HG03108 (cell line): Measurements from ENCODE around the gene C22orf39.

Experiments used
- ATAC-seq: cut with Tn5 transposase; IDR thresholded peaks from one replicate; pipeline ENCODE4 v1.9.1; 2021; ENCODE audit warnings: moderate library complexity; ENCODE audit not compliant: unreplicated experiment

C22orf39 gene, protein sequence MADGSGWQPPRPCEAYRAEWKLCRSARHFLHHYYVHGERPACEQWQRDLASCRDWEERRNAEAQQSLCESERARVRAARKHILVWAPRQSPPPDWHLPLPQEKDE

DNA sequence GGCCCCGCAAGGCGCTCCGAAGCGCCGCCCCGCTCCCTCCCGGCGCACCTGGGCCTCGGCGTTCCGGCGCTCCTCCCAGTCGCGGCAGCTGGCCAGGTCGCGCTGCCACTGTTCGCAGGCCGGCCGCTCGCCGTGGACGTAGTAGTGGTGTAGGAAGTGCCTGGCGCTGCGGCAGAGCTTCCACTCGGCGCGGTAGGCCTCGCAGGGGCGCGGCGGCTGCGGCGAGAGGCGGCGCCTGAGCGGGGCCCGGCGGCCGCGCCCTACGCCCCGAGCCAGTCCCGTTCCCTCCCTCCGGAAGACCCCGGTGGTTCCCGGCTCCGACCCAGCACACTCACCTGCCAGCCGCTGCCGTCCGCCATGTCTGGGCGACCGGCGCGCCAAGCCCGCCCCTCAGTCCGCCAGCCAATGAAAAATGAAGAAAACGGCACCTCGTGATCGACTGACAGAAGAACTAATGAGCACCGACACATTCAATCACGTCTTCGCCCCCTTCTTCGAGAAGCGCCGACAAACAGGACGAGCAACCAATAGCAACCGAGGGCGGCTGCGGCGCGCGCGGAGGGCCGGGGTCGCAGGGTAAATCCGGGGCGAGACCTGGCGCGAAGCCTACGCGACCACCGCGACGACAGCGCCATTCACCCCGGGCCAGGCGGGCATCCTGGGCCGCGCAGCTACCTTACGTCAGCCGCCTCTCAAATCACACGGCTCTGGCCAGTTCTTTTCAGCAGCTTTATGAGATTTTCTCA is at the start of gene C22orf39:
C22orf39 (minus strand) TSS at position 382 of the 746 bp plus-strand sequence; CDS start at position 359, 23 bp downstream.
- ATAC-seq = peak; percentile 78

DNA sequence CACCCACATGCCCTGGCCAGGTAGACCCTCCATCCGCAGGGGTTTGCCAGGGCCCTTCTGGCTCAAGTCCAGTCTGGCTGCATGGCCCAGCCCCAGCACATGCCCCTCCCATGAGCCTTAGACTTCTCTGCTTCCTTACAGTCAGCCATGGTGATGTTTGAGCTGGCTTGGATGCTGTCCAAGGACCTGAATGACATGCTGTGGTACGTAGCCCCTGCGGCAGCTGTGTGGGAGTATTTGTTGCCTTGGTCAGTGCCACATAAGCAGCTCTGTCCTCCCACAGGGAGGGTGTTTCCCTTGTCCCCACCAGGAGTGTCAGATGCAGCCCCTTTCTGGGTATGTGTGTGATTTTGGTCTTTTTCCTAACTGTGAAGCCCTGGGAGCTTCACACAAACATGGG is 49.7 kb upstream of the C22orf39 start:
- ATAC-seq = no peak

GRCh38 chr22:19496324-19496630 is 48.8 kb upstream of the C22orf39 start:
- ATAC-seq = no peak

DNA sequence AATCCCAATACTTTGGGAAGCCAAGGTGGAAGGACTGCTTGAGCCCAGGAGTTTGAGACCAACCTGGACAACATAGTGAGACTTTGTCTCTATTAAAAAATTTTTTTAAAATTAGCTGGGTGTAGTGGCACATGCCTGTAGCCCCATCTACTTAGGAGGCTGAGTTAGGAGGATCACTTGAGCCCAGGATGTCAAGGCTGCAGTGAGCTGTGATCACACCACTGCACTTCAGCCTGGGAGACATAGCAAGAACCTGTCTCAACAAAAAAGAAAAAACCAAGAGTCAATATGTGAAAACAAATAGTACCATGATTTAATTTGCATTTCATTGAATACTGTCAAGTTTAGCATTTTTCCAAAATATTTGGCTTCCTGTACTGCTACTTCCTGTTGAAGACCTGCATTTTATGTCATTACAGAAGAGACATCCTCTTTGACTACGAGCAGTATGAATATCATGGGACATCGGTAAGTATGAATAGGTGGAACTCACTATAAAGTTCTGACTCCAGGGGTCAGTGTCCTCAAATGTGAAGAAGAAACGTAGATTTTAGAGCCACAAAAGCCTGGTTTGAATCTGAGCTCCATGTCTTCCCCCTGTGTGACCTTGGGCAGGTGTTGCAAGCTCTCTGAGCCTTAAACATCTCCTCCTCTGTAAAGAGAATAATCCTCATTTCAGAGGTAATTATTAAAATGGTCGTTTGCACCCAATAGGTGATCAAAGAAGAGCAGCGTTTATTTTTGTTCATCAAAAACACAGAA is 48.2 kb upstream of the C22orf39 start:
- no peak for ATAC-seq

DNA sequence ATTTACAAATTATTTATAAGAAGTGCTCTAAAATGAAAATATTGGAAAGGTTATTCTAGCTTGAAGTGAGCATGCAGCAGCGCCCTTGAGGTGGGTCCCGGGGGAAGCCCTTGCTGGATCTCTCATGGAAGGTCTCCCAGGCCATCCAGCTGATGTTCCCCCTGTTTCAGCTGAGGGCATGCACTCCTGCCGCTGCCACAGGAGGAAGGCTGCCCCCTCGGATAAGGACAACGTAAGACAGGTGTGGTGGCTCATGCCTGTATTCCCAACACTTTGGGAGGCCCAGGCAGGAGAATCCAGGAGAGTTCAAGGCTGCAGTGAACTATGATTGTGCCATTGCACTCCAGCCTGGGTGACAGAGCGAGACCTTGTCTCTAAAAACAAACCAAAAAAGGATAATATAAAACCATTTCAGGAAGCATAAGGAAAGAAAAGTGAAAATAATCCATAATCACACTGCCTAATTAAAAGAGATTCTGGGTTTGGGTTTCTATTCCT is 47.2 kb upstream of the C22orf39 start:
- ATAC-seq = no peak

DNA sequence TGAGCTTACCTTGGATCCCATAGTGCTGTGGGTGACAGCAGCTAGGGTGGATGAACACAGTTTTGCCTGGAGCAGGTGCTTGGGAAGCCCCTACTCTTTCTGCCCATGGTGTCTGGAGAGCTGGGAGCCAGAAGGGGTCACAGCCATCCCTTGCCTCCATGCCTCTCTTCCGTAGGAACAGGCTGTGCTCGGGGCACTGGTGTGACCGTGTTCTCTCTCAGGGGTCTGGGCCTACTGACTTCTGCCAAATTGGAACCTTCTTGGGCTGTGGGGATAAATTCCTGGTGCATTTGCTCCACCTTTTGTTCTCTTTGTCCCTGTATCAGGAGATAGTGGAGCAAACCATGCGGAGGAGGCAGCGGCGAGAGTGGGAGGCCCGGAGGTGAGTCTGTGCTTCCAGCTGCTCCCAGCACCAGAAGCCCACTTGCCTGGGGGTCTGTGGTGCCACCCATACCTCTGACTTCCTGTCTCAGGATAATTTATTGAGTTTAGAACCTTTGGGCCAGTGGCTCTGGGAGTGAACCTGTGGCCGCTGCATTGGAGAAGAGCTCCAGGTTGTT is 46.6 kb upstream of the C22orf39 start:
- no peak for ATAC-seq

GRCh38 chr22:19492504-19493174 is 45.1 kb upstream of the C22orf39 start:
- ATAC-seq = no peak

DNA sequence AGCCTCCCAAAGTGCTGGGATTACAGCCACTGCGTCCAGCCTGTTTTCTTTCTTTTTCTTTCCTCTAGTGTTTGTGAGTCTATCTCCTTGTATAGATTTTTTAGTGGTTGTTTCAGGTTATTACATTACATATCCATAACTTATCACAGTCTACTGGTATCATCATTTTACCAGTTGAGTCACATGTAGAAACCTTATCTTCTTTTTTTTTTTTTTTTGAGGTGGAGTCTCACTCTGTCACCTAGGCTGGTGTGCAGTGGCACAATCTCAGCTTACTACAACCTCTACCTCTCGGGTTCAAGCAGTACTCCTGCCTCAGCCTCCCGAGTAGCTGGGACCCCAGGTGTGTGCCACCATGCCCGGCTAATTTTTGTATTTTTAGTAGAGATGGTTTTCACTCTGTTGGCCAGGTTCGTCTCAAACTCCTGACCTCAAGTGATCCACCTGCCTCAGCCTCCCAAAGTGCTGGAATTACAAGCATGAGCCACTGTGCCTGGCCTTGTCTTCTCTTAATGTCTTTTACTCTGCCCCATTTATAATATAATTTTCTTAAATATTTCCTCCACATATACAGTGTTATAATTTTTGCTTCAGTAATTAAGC is 43.2 kb upstream of the C22orf39 start:
- no peak for ATAC-seq

DNA sequence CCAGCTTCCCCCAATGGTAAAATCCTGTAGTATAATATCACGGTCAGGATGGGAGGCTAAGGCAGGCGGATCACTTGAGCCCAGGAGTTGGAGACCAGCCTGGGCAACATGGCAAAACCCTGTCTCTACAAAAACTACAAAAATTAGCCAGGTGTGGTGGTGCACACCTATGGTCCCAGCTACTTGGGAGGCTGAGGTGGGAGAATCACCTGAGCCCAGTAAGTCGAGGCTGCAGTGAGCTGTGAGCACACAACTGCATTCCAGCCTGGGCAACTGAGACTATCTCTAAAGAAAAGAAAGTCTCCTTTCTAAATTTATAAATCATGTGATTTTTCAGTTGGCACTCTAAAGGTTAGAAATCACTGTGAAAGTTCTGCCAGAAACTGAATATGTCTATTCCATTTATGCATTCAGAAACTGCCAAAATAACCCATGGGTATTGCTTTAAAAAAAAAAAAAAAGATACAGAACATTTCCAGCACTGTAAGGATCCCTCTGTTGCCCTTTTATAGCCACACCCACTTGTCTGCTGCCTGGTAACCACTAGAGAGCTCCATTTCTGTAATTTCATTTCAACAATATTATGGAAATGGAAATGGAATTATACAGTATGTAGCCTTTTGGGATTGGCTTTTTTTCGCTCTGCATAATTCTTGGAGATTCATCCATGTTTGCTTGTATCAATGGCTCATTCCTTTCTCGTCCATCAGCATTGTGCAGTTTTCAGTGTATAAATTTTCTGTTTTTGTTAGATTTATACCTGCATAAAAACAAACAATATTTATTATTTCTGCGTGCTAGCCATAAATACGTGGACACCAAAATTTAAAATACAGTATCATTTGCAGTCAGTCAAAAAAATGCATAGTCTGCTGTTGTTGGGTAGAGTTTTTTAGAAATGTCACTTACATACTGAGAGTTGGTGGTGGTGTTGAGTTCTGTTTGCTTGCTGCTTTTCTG is 41.7 kb upstream of the C22orf39 start:
- no peak for ATAC-seq

- ATAC-seq = no peak
Observed at GRCh38 chr22:19488285-19488684, 40.8 kb upstream of the C22orf39 start.

GRCh38 chr22:19483481-19484244 is 36.2 kb upstream of the C22orf39 start:
- no peak for ATAC-seq

DNA sequence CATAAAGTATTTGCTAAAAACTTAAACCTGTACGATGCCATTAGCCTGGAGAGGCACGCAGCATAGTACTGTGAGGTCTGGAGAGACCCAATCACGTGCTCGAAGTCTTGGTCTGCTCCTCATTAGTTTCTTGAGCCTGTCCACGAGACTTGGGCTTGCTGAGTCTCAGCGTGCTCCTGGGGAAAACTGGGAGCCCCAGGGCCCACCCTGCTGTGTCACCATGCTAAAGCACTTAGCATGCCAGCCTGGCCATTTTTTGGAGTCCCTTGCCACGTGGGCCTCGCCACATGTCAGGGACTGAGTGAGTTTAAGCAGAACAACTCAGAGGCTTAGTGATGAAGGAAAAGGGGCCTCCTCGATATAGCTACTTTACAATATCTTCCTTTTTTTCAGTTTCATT is 34.8 kb upstream of the C22orf39 start:
- no peak for ATAC-seq

DNA sequence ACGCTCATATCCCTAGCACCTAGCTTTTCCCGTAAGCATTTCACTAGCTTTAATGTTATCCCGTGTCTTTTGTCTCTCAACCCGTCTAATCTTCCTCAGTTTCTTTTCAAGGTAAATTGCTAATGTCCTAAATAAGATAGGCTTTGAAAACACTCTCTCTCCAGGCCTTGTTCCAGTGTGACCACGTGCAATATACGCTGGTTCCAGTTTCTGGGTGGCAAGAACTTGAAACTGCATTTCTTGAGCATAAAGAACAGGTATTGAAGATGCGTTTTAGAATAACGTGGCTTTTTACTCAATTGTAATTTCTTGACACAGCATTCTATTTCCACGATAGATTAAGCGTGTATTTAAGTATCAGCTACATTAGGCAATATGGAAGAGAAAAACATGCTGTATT is 33.3 kb upstream of the C22orf39 start:
- ATAC-seq = no peak

GRCh38 chr22:19480173-19480568 is 32.7 kb upstream of the C22orf39 start:
- no peak for ATAC-seq

GRCh38 chr22:19479355-19480172 is 32.1 kb upstream of the C22orf39 start, which contains the start of gene CDC45:
TSS of gene CDC45 (plus strand) at chr22:19479920. CDS start at chr22:19479969, 49 bp downstream.
- ATAC-seq = peak; percentile 81

GRCh38 chr22:19478901-19479354 is 31.4 kb upstream of the C22orf39 start, which contains the start of gene UFD1:
TSS of gene UFD1 (minus strand) at chr22:19479193. CDS start at chr22:19479085, 108 bp downstream.
- peak; percentile 45 for ATAC-seq

DNA sequence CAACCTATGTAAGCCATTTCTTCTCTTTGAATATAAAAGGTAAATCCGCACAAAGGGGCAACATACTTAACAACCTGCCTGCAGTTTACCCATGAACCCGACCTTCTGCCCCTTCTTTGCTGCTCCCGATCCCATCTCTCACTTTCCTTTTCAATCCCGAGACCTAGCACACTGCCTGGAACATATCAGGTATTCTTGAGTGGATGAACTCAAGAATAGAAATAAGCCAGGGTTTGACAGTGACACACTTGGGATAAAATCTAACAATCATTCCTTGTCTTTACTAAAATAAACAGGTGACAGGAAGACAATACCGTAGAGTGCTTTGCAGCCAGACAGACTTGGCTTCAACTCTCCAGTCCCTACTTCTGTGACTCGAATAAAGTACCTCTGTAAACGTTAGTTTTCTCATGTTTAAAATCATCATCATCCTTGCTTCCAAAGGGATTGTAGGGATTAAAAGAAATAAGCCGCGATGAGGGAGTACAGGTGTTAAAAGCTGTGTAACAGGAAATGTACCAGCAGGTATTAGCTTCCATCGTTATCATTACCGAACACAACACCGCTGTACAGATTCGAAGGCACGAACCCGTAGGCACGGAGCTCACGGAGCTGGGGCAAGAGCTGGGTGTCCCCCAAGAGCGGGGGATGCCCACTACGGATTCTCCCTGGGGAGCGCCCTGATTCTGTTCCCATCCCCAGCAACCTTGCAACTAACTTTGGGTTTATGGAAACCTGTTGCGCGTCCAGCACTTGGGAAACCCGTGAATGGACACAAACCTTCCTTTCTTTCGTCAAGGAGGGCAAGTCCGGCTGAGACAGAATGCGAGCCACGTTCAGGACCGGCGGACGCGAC is 30.8 kb upstream of the C22orf39 start:
- no peak for ATAC-seq
